ENCODE measurements around the gene PRG3. TPM values are rescaled to one million over a fixed set of nuclear protein-coding genes. Genes with fewer than 3 reads are reported as not detected.

The PRG3 gene
- total and polyA plus RNA-seq, 2 of the 4 experiments (the other 2 are of a cell fraction), result not detected

DNA sequence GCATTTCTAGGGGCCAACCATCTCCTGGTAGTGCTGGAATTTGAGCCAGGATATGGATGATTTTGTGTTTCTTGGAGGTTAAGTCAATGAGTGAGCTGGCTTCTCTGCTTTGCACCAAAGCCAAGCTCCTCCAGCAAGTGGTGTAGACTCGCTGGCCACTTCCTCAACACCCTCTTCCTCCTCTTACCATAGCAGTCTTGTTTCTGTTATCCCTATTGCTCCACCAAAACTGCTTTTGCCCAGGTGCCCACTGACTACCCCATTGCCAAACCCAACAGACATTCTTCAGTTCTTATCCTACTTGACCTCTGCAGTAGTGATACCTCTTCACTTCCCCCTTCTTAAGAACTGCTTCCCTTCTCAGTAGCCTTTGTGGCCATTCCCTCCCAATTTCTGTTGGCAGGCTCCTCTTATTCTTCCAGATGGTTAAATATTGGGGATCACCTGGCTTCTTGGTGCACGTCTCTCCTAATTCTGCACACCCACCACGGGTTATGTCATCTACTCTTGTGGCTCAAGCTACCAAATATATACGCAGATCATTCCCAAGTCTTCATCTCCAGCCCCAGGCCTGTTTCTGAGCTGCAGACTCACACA, 16.5 kb upstream of the PRG3 start:
- Histone ChIP-seq H3K27me3 (ENCODE audit: control insufficient read depth, insufficient read depth, low read length) (peaks cover 50% of the 10 kb centered on the region), H3K9me1 (ENCODE audit: insufficient read depth, low read length) (no peaks in the 10 kb centered on the region), H4K5ac (ENCODE audit: low read depth, low read length) (no peak overlapping the region), H3K56ac (ENCODE audit: extremely low read depth, insufficient read depth, low read length) (no peak overlapping the region), H3K36me3 (ENCODE audit: control insufficient read depth, insufficient read depth, low read length) (no peaks in the 10 kb centered on the region), H3K9me3 (ENCODE audit: control insufficient read depth, insufficient read depth, low read length) (no peaks in the 10 kb centered on the region), H4K91ac (ENCODE audit: insufficient read depth, low read depth, low read length) (no peak overlapping the region), H4K8ac (ENCODE audit: low read depth in 2 of 2, low read length in 2 of 2) (no peak overlapping the region), H2BK15ac (ENCODE audit: low read depth, low read length) (no peak overlapping the region), H3K4me3 (ENCODE audit: insufficient read depth, low read depth, low read length) (no peak overlapping the region), H3K14ac (replicated peaks; ENCODE audit: low read depth, low read length) (no peak overlapping the region), H2AFZ (replicated peaks; ENCODE audit: low read length, poor library complexity) (no peak overlapping the region), H3K27ac (ENCODE audit: insufficient read depth, low read length) (no peak overlapping the region), H2AK5ac (ENCODE audit: low read depth, low read length) (no peak overlapping the region), H3K79me1 (ENCODE audit: low read depth in 1 of 2, low read length in 2 of 2) (no peaks in the 10 kb centered on the region), H4K20me1 (ENCODE audit: insufficient read depth, low read length) (no peaks in the 10 kb centered on the region; the same call in 1 of the 2 replicates), H3K23ac (ENCODE audit: low read depth, low read length) (no peak overlapping the region), H3K4me1 (ENCODE audit: control insufficient read depth, insufficient read depth, low read length) (no peaks in the 10 kb centered on the region), H3K4me2 (ENCODE audit: low read depth, low read length) (no peak overlapping the region), H3K4ac (ENCODE audit: low read depth, low read length) (no peak overlapping the region), H2BK120ac (ENCODE audit: low read depth, low read length) (no peak overlapping the region), H3K9ac (ENCODE audit: low read depth, low read length) (no peak overlapping the region), H2BK20ac (ENCODE audit: low read depth, low read length) (no peak overlapping the region), H2AK9ac (replicated peaks; ENCODE audit: low read depth, low read length, poor library complexity) (no peak overlapping the region), H3K18ac (ENCODE audit: low read depth, low read length) (no peak overlapping the region), H2BK5ac (ENCODE audit: low read depth, low read length, poor library complexity, severe bottlenecking) (no peak overlapping the region)
- POLR2A ChIA-PET (ENCODE audit: unreplicated experiment), result no interaction called here
- ATAC-seq (ENCODE audit: low read depth), result no peak
- no peak for TF ChIP-seq FOS (IDR thresholded peaks at IDR 0.05; ENCODE audit: low read depth, low read length)
- TF ChIP-seq POLR2A (IDR thresholded peaks at IDR 0.05; ENCODE audit: low read depth, low read length), result no peak
- TF ChIP-seq, protein P1, sequence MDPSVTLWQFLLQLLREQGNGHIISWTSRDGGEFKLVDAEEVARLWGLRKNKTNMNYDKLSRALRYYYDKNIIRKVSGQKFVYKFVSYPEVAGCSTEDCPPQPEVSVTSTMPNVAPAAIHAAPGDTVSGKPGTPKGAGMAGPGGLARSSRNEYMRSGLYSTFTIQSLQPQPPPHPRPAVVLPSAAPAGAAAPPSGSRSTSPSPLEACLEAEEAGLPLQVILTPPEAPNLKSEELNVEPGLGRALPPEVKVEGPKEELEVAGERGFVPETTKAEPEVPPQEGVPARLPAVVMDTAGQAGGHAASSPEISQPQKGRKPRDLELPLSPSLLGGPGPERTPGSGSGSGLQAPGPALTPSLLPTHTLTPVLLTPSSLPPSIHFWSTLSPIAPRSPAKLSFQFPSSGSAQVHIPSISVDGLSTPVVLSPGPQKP (IDR thresholded peaks at IDR 0.05; ENCODE audit: borderline replicate concordance, low read depth, low read length), result no peak
- no peak for TF ChIP-seq MAZ (IDR thresholded peaks at IDR 0.05; ENCODE audit: borderline replicate concordance, low read depth, low read length)
- no peak for TF ChIP-seq RCOR1 (IDR thresholded peaks at IDR 0.05; ENCODE audit: insufficient replicate concordance, low read length)
- TF ChIP-seq, protein P2, sequence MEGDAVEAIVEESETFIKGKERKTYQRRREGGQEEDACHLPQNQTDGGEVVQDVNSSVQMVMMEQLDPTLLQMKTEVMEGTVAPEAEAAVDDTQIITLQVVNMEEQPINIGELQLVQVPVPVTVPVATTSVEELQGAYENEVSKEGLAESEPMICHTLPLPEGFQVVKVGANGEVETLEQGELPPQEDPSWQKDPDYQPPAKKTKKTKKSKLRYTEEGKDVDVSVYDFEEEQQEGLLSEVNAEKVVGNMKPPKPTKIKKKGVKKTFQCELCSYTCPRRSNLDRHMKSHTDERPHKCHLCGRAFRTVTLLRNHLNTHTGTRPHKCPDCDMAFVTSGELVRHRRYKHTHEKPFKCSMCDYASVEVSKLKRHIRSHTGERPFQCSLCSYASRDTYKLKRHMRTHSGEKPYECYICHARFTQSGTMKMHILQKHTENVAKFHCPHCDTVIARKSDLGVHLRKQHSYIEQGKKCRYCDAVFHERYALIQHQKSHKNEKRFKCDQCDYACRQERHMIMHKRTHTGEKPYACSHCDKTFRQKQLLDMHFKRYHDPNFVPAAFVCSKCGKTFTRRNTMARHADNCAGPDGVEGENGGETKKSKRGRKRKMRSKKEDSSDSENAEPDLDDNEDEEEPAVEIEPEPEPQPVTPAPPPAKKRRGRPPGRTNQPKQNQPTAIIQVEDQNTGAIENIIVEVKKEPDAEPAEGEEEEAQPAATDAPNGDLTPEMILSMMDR (conservative IDR thresholded peaks at IDR 0.05; ENCODE audit: low read depth, low read length), result no peak
- no peak for TF ChIP-seq MAFK (IDR thresholded peaks at IDR 0.05; ENCODE audit: low read depth, low read length)
- TF ChIP-seq, protein P3, sequence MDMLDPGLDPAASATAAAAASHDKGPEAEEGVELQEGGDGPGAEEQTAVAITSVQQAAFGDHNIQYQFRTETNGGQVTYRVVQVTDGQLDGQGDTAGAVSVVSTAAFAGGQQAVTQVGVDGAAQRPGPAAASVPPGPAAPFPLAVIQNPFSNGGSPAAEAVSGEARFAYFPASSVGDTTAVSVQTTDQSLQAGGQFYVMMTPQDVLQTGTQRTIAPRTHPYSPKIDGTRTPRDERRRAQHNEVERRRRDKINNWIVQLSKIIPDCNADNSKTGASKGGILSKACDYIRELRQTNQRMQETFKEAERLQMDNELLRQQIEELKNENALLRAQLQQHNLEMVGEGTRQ (IDR thresholded peaks at IDR 0.05; ENCODE audit: low read depth, low read length), result no peak
- TF ChIP-seq RFX5 (IDR thresholded peaks at IDR 0.05; ENCODE audit: low read depth, low read length), result no peak
- TF ChIP-seq CEBPB (IDR thresholded peaks at IDR 0.05; ENCODE audit: low read depth, low read length), result no peak
- TF ChIP-seq SMC3 (IDR thresholded peaks at IDR 0.05; ENCODE audit: low read depth, low read length), result no peak
- no peak for TF ChIP-seq CHD1 (IDR thresholded peaks at IDR 0.05; ENCODE audit: low read depth, low read length)
- no peak for TF ChIP-seq RAD21 (IDR thresholded peaks at IDR 0.05; ENCODE audit: low read length)
- no peak for TF ChIP-seq MXI1 (IDR thresholded peaks at IDR 0.05; ENCODE audit: borderline replicate concordance, low read depth, low read length)
- WGBS, 2 experiments (ENCODE audit: extremely low coverage in 2 of 2, insufficient read length in 1 of 2), result 68% methylated on average over 4 of the region's 4 CpGs; no CpG with 5 or more reads in 1 of the 2 experiments
- no peak for DNase-seq
- no TSS peak for BruUV-seq (replicated peaks)
- in situ Hi-C loops (cut with MboI; ENCODE audit: low sequenced_read_pairs), result no loop called here
- dilution Hi-C loops (cut with HindIII; ENCODE audit: low sequenced_read_pairs, unreplicated experiment), result no loop called here
- intact Hi-C loops (cut with micrococcal nuclease), result no loop called here
- CTCF ChIA-PET, result no interaction called here

Measured in IMR-90 (cell line).